ENCODE data around the gene DYNC1I1. TPM values are rescaled to one million over a fixed set of nuclear protein-coding genes. Genes with fewer than 3 reads are reported as not detected.

DYNC1I1 gene
- total and polyA plus RNA-seq, 2 experiments from 2014 or later = 1.4 to 4.1 TPM

DNA sequence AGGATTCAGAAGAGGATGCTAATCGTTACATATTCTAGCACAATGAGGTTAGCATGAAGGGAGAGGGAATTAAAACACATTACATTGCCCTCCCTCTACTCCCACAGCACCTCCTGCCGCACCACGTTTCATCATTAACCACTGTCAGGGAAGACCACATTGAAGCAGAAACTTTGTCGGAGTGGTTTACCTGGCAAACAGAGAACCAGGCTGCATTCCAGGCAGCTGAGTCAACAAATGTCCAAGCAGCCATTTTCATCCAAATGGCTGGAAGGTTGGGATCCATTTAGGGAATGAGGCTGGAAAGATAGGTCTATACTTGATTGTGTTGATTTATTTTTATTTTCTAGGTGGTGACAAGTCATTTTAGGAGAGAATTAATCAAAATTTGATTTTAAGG lies 273.6 kb downstream of the DYNC1I1 start:
- Histone ChIP-seq H3K27ac (ENCODE audit: low read depth) (no peak overlapping the region), H2AFZ (no peak overlapping the region), H3K9me2 (ENCODE audit: insufficient read depth) (no peaks in the 10 kb centered on the region), H3K4me3 (no peak overlapping the region), H3F3A (replicated peaks; ENCODE audit: low read depth) (no peaks in the 10 kb centered on the region), H3K4me1 (ENCODE audit: insufficient read depth) (no peaks in the 10 kb centered on the region), H3K27me3 (ENCODE audit: insufficient read depth) (no peaks in the 10 kb centered on the region), H3K4me2 (no peak overlapping the region), H4K20me1 (replicated peaks; ENCODE audit: insufficient read depth) (no peaks in the 10 kb centered on the region), H3K36me3 (ENCODE audit: insufficient read depth) (no peaks in the 10 kb centered on the region), H3K79me2 (replicated peaks; ENCODE audit: insufficient read depth) (no peaks in the 10 kb centered on the region)
- no peaks in the 10 kb centered on the region for H3K36me3 Mint-ChIP-seq (ENCODE audit: low read depth)
- H3K27ac Mint-ChIP-seq = no peak overlapping the region
- peak; percentile 41 for DNase-seq (ENCODE audit: low spot score)
- TF ChIP-seq EZH2phosphoT487 (IDR thresholded peaks at IDR 0.05; ENCODE audit: unreplicated experiment) (no peak), CREB1 (CRISPR knock-in tag; IDR thresholded peaks at IDR 0.05; ENCODE audit: low read depth) (no peak), POLR2AphosphoS5 (IDR thresholded peaks at IDR 0.05; ENCODE audit: low read depth) (no peak), ZNF331 (CRISPR knock-in tag; IDR thresholded peaks at IDR 0.05; ENCODE audit: low read depth) (no peak), ZNF462 (CRISPR knock-in tag; IDR thresholded peaks at IDR 0.05) (no peak), EZH2 (IDR thresholded peaks at IDR 0.05; ENCODE audit: low read depth, unreplicated experiment) (no peak), NANOG (IDR thresholded peaks at IDR 0.05; ENCODE audit: borderline replicate concordance) (no peak), ZNF114 (CRISPR knock-in tag; IDR thresholded peaks at IDR 0.05) (no peak), JUNB (IDR thresholded peaks at IDR 0.05; ENCODE audit: unreplicated experiment) (no peak), CTCF (conservative IDR thresholded peaks at IDR 0.05; ENCODE audit: low read depth in 2 of 2) (no peak), REST (IDR thresholded peaks at IDR 0.05; ENCODE audit: unreplicated experiment) (no peak), STAT1 (IDR thresholded peaks at IDR 0.05; ENCODE audit: unreplicated experiment) (no peak)
- TF ChIP-seq, protein P1, sequence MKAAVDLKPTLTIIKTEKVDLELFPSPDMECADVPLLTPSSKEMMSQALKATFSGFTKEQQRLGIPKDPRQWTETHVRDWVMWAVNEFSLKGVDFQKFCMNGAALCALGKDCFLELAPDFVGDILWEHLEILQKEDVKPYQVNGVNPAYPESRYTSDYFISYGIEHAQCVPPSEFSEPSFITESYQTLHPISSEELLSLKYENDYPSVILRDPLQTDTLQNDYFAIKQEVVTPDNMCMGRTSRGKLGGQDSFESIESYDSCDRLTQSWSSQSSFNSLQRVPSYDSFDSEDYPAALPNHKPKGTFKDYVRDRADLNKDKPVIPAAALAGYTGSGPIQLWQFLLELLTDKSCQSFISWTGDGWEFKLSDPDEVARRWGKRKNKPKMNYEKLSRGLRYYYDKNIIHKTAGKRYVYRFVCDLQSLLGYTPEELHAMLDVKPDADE (IDR thresholded peaks at IDR 0.05) = no peak
- no peak overlapping the region for H3K4me3 Mint-ChIP-seq
- H3K4me1 Mint-ChIP-seq = no peaks in the 10 kb centered on the region
- no peak for ATAC-seq
- no peaks in the 10 kb centered on the region for H3K9me3 Mint-ChIP-seq
- H3K27me3 Mint-ChIP-seq (ENCODE audit: insufficient read depth, low read depth, poor library complexity) = no peaks in the 10 kb centered on the region

All from GM23338 (cell line).